H54 (cell line): Measurements from ENCODE around the gene PARP15.

Experiments used
- DNase-seq: peaks from one replicate; pipeline ENCODE4 v3.0.0; 2011; ENCODE audit warnings: low spot score, mixed read lengths; ENCODE audit not compliant: insufficient read length
- FAIRE-seq: peaks from 3 replicates; lab custom pipeline; 2011; peaks lifted over from hg19 to GRCh38; lab: Jason Lieb, UNC
- POLR2A ChIP-seq: IDR thresholded peaks from 2 replicates; pipeline ENCODE4 v1.6.1; 2011; ENCODE audit warnings: low read depth, mild to moderate bottlenecking, low read length

The PARP15 gene

DNA sequence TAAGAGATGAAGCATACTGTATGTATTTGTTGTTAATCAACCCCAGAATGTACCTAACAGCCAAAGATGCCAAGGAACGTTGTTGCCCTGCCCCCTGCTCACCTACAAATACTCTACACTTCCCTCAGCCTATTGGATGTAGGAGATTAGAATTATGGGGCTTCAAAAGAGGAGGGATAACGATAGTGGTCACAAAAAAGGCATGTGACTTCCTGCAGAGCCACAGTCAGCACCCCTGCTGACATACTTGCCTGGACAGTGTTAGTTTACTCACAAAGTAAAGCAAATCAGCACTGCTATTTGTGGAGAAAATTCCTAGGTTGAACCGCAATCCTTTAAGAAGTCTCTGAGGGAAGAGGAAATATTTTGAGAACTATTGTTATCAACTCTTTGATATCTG lies 37.9 kb downstream of the PARP15 start:
- FAIRE-seq (peak; percentile 53), DNase-seq (no peak)
- no peak for TF ChIP-seq POLR2A

DNA sequence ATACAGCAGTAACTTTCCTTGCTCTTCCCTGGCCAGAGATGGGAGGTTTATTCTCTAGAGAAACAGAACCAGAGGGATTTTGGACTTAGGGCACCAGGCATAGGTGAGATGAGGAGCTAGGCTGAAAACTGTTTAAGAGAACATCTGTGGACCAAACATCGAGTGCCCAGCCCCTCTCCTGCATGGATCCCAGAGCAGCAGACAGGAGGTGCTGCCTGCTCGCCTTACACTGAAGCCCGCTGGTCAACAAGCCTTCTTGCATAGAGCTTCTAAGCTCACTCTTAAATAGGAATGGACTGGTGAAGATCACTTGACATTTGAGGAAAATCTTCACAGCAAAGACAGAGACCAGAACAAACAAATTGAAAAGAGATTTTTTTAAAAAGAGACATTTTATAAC lies 41.2 kb downstream of the PARP15 start:
- FAIRE-seq (no peak), DNase-seq (no peak)
- no peak for TF ChIP-seq POLR2A

DNA sequence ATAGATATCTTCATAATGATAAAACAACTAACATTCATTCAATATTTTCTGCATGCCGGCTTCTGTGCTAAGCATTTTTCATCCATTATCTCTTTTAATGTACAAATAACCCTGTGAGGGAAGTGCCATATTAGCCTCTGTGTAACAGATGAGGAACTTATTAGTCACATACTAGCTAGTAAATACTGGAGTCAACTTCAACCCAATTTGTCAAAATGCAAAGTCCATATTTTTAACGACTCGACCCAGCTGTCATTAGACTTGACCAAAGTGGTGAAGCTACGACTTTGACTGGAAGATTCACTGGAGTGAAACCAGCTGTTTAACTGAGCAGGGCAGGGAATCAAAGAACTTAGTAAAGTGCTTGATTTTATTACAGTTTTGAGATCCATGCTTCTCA lies 41.6 kb downstream of the PARP15 start:
- no peak for DNase-seq
- no peak for TF ChIP-seq POLR2A
- no peak for FAIRE-seq

DNA sequence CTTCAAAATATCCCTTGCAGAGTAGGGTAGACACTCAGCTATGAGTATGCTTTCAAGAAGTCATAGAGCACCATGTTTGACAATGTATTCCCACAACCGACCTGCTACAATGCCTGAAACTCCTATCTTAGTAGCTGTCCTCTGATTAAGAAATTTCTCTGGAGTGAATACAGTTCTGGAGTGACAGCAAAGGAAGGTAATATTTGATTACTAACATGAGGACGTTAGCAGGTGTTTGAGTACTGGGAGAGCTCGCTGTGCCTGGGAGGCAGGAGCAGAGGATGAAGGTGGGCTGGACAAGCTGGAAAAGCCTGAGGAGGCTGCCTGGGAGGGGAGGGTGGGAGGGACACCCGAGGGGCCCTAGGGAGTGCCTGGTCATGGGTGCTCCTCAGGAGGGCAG lies 42.9 kb downstream of the PARP15 start:
- TF ChIP-seq POLR2A = no peak
- no peak for DNase-seq
- FAIRE-seq = no peak

DNA sequence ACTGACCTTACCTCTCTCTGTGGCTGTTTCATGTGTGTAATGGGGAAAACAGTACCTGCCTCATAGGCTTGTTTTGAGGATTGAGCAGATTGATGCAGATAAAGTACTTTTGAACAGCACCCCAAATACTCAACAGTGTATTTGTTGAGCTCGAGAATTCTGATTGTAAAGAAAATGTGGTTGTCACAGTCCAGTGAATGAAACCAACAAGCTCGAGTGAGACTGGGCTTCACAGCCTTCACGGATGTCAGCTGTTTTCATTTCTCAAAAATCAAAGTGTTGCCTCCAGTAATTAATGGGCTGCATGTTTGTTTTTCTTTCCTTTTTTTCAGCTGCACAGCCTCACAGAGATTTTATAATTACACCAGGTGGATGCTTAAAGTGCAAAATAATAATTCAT lies 43.7 kb downstream of the PARP15 start:
- DNase-seq (no peak), FAIRE-seq (no peak)
- TF ChIP-seq POLR2A = no peak

DNA sequence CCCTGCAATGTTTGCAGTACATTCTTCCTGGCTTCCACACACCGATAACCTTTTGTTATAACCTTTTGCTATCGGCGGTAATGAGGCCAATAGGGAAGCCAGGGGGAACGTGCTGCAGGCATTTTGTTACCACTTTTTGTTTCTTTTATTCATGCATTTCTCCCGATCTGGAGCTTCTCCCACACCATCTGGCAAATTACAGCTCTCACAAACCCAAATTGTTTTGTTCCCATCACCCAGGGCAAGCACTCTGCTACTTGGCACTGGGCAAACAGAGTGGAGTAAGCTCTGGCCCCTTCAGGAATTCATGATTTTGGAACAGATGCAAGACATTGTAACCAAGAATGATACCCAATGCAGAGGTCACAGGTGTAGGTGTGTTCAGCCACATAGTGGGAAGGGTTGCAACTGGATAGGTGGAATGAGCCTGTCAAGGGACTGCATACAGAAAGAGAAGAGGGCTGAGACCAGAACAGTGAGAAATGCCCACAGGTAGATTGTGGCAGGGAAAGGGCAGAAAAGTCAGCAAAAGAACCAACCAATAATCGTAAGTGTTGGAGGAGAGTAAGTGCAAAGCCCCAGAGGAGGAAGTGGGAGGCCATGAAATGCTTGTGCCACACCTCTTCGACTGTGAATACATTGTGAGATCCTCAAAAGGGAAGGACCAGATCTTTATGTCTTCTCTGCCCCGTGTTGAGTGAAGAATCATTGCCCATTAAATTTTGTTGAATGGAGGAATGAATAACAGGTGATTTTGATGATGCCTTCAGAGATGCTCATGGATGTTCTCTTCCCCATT lies 45.8 kb downstream of the PARP15 start:
- no peak for TF ChIP-seq POLR2A
- DNase-seq = no peak
- FAIRE-seq = no peak

DNA sequence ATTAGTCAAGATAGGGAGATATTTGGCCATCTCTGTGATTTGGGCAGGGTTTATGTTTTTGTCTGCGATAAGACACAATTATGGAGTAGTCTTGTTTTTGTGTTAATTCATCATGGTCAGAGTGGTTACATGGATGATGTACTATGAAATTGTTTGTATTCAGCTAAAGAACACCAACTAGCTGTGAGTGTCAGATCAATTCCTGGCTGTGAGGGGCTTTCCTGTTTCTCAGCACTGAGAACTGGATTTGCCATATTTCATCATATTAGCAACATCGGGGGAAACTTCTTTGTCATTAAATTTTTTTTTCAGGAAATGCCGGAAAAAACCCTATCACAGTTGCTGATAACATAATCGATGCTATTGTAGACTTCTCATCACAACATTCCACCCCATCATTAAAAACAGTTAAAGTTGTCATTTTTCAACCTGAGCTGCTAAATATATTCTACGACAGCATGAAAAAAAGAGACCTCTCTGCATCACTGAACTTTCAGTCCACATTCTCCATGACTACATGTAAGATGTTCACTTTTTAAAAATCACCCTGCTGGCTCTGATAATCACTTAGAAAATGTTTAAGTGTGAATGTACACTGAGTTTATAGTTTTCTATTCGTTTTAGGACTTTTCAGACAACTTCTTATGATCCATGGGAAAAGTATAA lies 49.2 kb downstream of the PARP15 start:
- FAIRE-seq (no peak), DNase-seq (no peak)
- TF ChIP-seq POLR2A = no peak

DNA sequence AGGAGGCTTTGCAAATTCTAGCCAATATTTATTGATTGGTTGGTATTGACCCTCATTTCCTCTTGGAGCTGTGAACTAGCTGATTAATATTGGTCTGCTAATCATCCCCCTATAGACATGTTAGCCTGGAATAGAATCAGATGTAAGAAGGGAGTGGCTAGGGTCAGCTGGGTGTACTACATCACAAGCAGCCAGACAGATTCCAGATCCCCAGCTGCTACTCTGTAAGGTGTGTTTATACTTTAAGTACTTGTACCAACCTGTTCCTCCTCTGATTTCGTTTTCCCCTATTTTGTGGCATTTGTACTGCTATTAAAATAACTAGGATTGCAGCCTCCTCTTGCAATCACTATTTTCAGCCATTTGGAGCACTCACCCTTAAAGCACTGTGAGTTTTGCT lies 49.9 kb downstream of the PARP15 start:
- DNase-seq (no peak), FAIRE-seq (no peak)
- no peak for TF ChIP-seq POLR2A

DNA sequence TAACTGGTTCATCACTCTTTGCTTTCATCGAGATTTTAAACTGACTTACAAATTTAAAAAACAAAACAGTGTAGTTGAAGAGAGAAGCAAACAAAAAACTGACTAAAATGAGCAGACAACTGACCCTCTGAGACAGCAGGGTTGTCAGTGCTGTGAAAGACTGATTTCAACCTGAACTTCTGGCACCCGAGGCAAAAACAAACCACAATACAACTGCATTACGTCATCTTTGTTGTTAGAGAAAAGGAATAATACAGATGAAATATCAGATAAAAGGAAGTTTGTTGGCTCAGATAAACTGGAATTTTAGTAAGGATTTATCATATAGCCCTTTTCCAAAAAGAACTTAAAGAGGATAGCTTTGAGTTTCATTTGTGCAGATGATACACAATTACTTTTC lies 51.1 kb downstream of the PARP15 start:
- no peak for DNase-seq
- peak; percentile 41 for FAIRE-seq
- no peak for TF ChIP-seq POLR2A

DNA sequence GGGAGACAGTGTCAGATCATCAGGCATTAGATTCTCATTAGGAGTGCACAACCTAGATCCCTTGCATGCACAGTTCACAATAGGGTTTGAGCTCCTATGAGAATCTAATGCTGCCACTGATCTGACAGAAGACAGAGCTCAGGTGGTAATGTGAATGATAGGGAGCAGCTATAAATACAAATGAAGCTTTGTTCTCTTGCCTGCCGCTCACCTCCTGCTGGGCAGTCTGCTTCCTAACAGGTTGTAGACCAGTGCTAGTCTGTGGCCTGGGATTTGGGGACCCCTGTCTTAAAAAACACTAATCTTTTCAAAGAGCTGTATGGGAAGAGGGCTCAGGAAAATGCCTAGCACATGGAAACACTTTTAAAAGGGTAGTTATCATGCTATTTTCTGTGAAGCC lies 52.3 kb downstream of the PARP15 start:
- FAIRE-seq (no peak), DNase-seq (no peak)
- no peak for TF ChIP-seq POLR2A

DNA sequence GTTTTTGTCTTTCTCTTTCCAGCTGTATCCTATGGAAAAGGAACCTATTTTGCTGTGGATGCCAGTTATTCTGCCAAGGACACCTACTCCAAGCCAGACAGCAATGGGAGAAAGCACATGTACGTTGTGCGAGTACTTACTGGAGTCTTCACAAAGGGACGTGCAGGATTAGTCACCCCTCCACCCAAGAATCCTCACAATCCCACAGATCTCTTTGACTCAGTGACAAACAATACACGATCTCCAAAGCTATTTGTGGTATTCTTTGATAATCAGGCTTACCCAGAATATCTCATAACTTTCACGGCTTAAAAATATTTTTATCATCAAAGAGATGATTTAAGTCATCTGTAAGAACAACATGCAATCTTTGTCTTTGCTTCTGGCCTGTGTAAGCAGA lies 58.3 kb downstream of the PARP15 start:
- FAIRE-seq (peak; percentile 23), DNase-seq (peak; percentile 11)
- TF ChIP-seq POLR2A = no peak

DNA sequence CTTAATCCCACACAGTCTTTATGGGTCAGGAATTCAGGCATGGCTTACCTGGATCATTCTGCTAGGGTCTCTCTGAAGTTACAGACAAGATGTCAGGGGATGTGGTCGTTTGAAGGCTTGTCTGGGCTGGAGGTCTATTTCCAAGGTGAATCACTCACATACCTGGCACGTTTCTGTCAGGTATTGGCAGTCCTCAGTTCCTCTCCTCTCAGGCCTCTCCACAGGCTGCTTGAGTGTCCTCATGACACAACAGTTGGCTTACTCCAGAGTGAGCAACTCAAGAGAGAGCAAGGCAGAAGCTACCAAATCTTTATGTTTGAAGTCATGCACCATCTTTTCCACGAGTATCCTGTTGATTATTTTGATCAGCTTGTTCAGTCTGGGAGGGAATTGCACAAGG lies 59.2 kb downstream of the PARP15 start:
- TF ChIP-seq POLR2A = no peak
- no peak for DNase-seq

DNA sequence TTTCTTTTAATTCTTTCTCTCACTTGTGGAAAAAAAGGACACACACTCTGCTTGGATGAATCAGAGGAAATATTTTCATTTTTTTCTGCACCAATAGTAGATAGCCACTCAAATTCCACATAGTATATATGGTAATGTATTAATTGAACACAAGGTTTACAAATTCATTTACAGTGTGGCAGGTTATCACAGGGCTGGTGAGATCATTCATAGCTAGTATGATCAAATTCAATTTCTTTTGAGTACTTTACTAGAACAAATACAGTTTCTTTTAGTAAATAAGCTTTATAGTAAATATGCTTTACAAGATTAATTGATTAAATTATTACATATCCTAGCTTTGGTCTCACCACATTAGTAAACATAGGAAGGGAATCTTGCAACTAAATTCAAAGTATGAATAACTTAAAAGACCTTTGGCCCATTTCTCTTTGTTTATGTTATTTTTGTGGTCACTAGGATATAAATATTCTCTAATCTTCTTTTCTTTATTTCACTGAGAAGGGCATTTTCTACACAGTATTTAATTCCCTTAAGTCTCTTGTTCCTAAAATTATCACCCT lies 63.1 kb downstream of the PARP15 start:
- DNase-seq (no peak), FAIRE-seq (no peak)
- no peak for TF ChIP-seq POLR2A

More for the DNA sequence above, 59.2 kb downstream of the PARP15 start:
- no peak for FAIRE-seq

DNA sequence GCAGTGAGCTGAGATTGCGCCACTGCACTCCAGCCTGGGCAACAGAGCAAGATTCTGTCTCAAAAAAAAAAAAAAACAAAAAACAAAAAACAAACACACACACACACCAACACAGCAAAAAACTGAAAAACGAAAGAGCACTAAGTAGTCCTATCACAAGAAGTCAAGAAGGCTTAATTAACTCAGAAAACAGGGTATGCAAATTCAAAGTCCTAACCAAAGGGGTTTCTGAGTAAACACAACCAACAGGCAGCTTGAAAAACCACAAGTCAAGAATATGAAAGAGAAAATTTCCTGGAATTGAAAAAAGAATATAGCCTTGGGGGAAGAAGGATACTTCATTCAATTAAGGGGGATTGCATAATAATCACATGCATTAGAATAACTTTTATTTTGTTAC lies 65.5 kb downstream of the PARP15 start:
- FAIRE-seq (no peak), DNase-seq (no peak)
- TF ChIP-seq POLR2A = no peak
